ENCODE measurements around the gene CLSTN2.

GRCh38 chr3:140537727-140538082 lies 602.7 kb downstream of the CLSTN2 start:
- TF ChIP-seq, protein P1, sequence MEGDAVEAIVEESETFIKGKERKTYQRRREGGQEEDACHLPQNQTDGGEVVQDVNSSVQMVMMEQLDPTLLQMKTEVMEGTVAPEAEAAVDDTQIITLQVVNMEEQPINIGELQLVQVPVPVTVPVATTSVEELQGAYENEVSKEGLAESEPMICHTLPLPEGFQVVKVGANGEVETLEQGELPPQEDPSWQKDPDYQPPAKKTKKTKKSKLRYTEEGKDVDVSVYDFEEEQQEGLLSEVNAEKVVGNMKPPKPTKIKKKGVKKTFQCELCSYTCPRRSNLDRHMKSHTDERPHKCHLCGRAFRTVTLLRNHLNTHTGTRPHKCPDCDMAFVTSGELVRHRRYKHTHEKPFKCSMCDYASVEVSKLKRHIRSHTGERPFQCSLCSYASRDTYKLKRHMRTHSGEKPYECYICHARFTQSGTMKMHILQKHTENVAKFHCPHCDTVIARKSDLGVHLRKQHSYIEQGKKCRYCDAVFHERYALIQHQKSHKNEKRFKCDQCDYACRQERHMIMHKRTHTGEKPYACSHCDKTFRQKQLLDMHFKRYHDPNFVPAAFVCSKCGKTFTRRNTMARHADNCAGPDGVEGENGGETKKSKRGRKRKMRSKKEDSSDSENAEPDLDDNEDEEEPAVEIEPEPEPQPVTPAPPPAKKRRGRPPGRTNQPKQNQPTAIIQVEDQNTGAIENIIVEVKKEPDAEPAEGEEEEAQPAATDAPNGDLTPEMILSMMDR (conservative IDR thresholded peaks at IDR 0.05; ENCODE audit: low read depth, low read length): no peak
- TF ChIP-seq RFX5 (IDR thresholded peaks at IDR 0.05; ENCODE audit: low read depth, low read length) (no peak), POLR2A (IDR thresholded peaks at IDR 0.05; ENCODE audit: low read depth, low read length) (no peak), CEBPB (IDR thresholded peaks at IDR 0.05; ENCODE audit: low read depth, low read length) (no peak)

Data from IMR-90 (cell line).